ENCODE data around the gene DYNC2H1.

GRCh38 chr11:103436131-103436770 lies 327.0 kb downstream of the DYNC2H1 start:
- TF ChIP-seq, protein P1, sequence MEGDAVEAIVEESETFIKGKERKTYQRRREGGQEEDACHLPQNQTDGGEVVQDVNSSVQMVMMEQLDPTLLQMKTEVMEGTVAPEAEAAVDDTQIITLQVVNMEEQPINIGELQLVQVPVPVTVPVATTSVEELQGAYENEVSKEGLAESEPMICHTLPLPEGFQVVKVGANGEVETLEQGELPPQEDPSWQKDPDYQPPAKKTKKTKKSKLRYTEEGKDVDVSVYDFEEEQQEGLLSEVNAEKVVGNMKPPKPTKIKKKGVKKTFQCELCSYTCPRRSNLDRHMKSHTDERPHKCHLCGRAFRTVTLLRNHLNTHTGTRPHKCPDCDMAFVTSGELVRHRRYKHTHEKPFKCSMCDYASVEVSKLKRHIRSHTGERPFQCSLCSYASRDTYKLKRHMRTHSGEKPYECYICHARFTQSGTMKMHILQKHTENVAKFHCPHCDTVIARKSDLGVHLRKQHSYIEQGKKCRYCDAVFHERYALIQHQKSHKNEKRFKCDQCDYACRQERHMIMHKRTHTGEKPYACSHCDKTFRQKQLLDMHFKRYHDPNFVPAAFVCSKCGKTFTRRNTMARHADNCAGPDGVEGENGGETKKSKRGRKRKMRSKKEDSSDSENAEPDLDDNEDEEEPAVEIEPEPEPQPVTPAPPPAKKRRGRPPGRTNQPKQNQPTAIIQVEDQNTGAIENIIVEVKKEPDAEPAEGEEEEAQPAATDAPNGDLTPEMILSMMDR (IDR thresholded peaks at IDR 0.05), result no peak
- TF ChIP-seq, protein P2, sequence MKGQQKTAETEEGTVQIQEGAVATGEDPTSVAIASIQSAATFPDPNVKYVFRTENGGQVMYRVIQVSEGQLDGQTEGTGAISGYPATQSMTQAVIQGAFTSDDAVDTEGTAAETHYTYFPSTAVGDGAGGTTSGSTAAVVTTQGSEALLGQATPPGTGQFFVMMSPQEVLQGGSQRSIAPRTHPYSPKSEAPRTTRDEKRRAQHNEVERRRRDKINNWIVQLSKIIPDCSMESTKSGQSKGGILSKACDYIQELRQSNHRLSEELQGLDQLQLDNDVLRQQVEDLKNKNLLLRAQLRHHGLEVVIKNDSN (CRISPR knock-in tag; IDR thresholded peaks at IDR 0.05), result no peak
- TF ChIP-seq ZNF121 (CRISPR knock-in tag; IDR thresholded peaks at IDR 0.05), result no peak
- TF ChIP-seq SP1 (CRISPR knock-in tag; conservative IDR thresholded peaks at IDR 0.05), result no peak

Data from WTC11 (cell line).